Endothelial cell of umbilical vein (primary cell): ENCODE measurements around the gene SEMA6A. TPM values are rescaled to one million over a fixed set of nuclear protein-coding genes. Genes with fewer than 3 reads are reported as not detected.

Experiments
- BruUV-seq: library from RNA; stranded (reverse); fragments of 400-500 nt; replicated peaks from 2 replicates; lab custom pipeline; 2021; lab: Mats Ljungman, UMichigan
- CTCF ChIA-PET: fragments of 300-600, 350-600 bp; sonication (Branson Sonifier 250); formaldehyde crosslinking; loops from one replicate; lab custom pipeline; 2021; ENCODE audit warnings: antibody characterized with exemption, inconsistent platforms; lab: Charles Lee
- POLR2A ChIA-PET: fragments of 300-600, 350-600 bp; sonication (Branson Sonifier 250); formaldehyde crosslinking; loops from one replicate; lab custom pipeline; 2021; ENCODE audit warnings: antibody characterized with exemption, inconsistent platforms; lab: Charles Lee
- DNase-seq: peaks from one replicate; pipeline ENCODE4 v3.0.0-alpha.2; 2011; ENCODE audit warnings: low read depth, low spot score
- FAIRE-seq: peaks from 2 replicates; lab custom pipeline; 2011; peaks lifted over from hg19 to GRCh38; lab: Jason Lieb, UNC
- H2AFZ ChIP-seq: 2 replicates; pipeline ENCODE4 v1.6.0; 2012; ENCODE audit warnings: low read depth, low read length, control low read depth, inconsistent platforms
- H3K27ac ChIP-seq: 2 replicates; pipeline ENCODE4 v1.5.1; 2011; ENCODE audit warnings: low read depth, mild to moderate bottlenecking, control low read depth, low read length, moderate library complexity; ENCODE audit not compliant: insufficient read depth
- H3K27me3 ChIP-seq, 2 experiments: 2 replicates each; pipeline versions ENCODE4 v1.6.0 to v1.6.1; 2011; ENCODE audit warnings: low read length in 2 of 2, mixed read lengths in 1 of 2; ENCODE audit not compliant: control insufficient read depth in 2 of 2, insufficient read depth in 2 of 2
- H3K36me3 ChIP-seq, 2 experiments: 2 replicates in 1 of 2; 3 replicates in 1 of 2; pipeline ENCODE4 v1.5.1; 2011; ENCODE audit warnings: low read length in 2 of 2, mild to moderate bottlenecking in 1 of 2, moderate library complexity in 1 of 2; ENCODE audit not compliant: control insufficient read depth in 2 of 2, insufficient read depth in 2 of 2; ENCODE audit errors: extremely low read depth in 1 of 2
- H3K4me1 ChIP-seq: 3 replicates; pipeline ENCODE4 v1.5.1; 2011; ENCODE audit warnings: mild to moderate bottlenecking, low read length; ENCODE audit not compliant: control insufficient read depth, insufficient read depth; ENCODE audit errors: extremely low read depth
- H3K4me2 ChIP-seq: 2 replicates; pipeline ENCODE4 v1.6.1; 2011; ENCODE audit warnings: low read length, control low read depth, mixed read lengths; ENCODE audit not compliant: insufficient read depth
- H3K4me3 ChIP-seq, 3 experiments: fragments of 200-600 bp in 1 of 3; sonication (generic), shearing (Covaris generic) in 1 of 3; replicated peaks in 1 of 3; 2 replicates each; pipeline ENCODE4 v1.5.1; 2011 to 2016; ENCODE audit warnings: control low read depth in 3 of 3, low read length in 3 of 3, mild to moderate bottlenecking in 2 of 3, inconsistent platforms in 1 of 3, low read depth in 1 of 3, moderate library complexity in 1 of 3; ENCODE audit not compliant: insufficient read depth in 1 of 3
- H3K79me2 ChIP-seq: 2 replicates; pipeline ENCODE4 v1.6.0; 2012; ENCODE audit warnings: low read length, inconsistent platforms; ENCODE audit not compliant: control insufficient read depth, insufficient read depth
- H3K9ac ChIP-seq: replicated peaks from 2 replicates; pipeline ENCODE3; 2011; ENCODE audit warnings: low read length, control low read depth; ENCODE audit not compliant: insufficient read depth; ENCODE audit errors: extremely low read depth
- H3K9me1 ChIP-seq: replicated peaks from 3 replicates; pipeline ENCODE4 v1.6.0; 2011; ENCODE audit warnings: mild to moderate bottlenecking, low read length; ENCODE audit not compliant: control insufficient read depth, insufficient read depth; ENCODE audit errors: extremely low read depth
- H3K9me3 ChIP-seq: replicated peaks from 2 replicates; pipeline ENCODE4 v1.5.1; 2012; ENCODE audit warnings: low read length, inconsistent platforms; ENCODE audit not compliant: control insufficient read depth, insufficient read depth
- H4K20me1 ChIP-seq: replicated peaks from 2 replicates; pipeline ENCODE3; 2011; ENCODE audit warnings: mild to moderate bottlenecking, low read length; ENCODE audit not compliant: control insufficient read depth, insufficient read depth; ENCODE audit errors: extremely low read depth
- EZH2 ChIP-seq: IDR thresholded peaks from 2 replicates; pipeline ENCODE4 v1.6.1; 2012; ENCODE audit warnings: borderline replicate concordance, low read depth, mild to moderate bottlenecking, moderate library complexity, low read length, inconsistent platforms; ENCODE audit not compliant: severe bottlenecking
- FOS ChIP-seq: IDR thresholded peaks from 2 replicates; pipeline ENCODE4 v1.6.1; 2011; ENCODE audit warnings: mild to moderate bottlenecking, low read length, moderate library complexity, borderline replicate concordance; ENCODE audit not compliant: insufficient read depth
- GATA2 ChIP-seq: IDR thresholded peaks from 2 replicates; pipeline ENCODE4 v1.7.0; 2011; ENCODE audit warnings: low read depth, mild to moderate bottlenecking, moderate library complexity, mixed read lengths, low read length; ENCODE audit not compliant: insufficient read length, insufficient read depth
- JUN ChIP-seq: IDR thresholded peaks from 2 replicates; pipeline ENCODE4 v1.6.1; 2011; ENCODE audit warnings: borderline replicate concordance, low read depth; ENCODE audit not compliant: insufficient read length, insufficient read depth
- POLR2A ChIP-seq: IDR thresholded peaks from 2 replicates; pipeline ENCODE4 v1.6.1; 2012; ENCODE audit warnings: low read depth, mild to moderate bottlenecking, control low read depth, low read length
- dilution Hi-C: fragments of 300-500 bp; cut with MboI; formaldehyde crosslinking; loops from one replicate; pipeline ENCODE4 v1.15.0; 2019; ENCODE audit warnings: low sequenced_read_pairs; ENCODE audit not compliant: extremely low pct_ligation_motif_present
- intact Hi-C: fragments of 100-400 bp; cut with micrococcal nuclease; formaldehyde crosslinking; loops from one replicate; pipeline ENCODE4 v1.10.0; 2022
- polyA plus RNA-seq, 4 experiments: library from polyadenylated mRNA; depleted of rRNA in 3 of 4; stranded (reverse) in 3 of 4; unstranded in 1 of 4; fragments of >200 nt; gene quantifications; 2 replicates each; pipeline versions ENCODE4 v1.2.1 to v1.2.3, GENCODE V29; 2011 to 2012; ENCODE audit warnings: missing spikeins in 1 of 4
- total RNA-seq: library from RNA; stranded (reverse); gene quantifications from 2 replicates; pipeline ENCODE4 v1.2.3, GENCODE V29; 2021
- TF ChIP-seq, protein P1 (sequence below): IDR thresholded peaks from 2 replicates; pipeline ENCODE4 v1.6.1; 2011; ENCODE audit not compliant: insufficient read depth, insufficient read length

Gene SEMA6A
- total and polyA plus RNA-seq, 2 donors (not counting 3 experiments of a cell fraction or from before 2014, with no cell fraction given): 0.43 to 1.5 TPM

GRCh38 chr5:116415989-116416388 is 158.6 kb downstream of the SEMA6A start:
- dilution Hi-C loops: no loop called here

DNA sequence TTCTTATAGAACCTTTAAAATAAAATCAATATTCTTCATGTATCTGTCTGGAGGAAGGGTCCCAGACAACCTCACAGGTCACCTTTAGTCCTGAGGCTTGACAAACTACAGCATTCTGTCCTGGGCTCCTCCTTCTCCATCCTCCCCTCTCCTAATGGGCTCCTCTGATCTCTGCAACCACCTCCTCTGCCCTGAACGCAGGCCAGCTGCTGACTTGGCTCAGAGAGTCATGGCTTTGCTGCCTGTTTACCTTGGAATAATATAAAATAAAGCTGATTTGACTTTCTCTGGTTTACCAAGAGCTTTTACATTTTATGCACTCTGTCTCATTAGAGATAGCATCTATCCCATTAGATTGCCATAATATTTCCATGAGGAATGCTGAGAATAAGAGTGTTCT is 159.4 kb downstream of the SEMA6A start:
- dilution Hi-C loops (no loop called here), intact Hi-C loops (no loop called here)
- BruUV-seq: no TSS peak
- Histone ChIP-seq H3K9ac (no peak overlapping the region), H3K4me2 (no peak overlapping the region), H3K36me3 (no peaks in the 10 kb centered on the region), H3K79me2 (no peaks in the 10 kb centered on the region), H2AFZ (no peak overlapping the region), H3K4me3 (no peak overlapping the region), H3K4me1 (no peaks in the 10 kb centered on the region), H3K9me3 (no peaks in the 10 kb centered on the region), H3K27me3 (no peaks in the 10 kb centered on the region), H3K27ac (no peak overlapping the region), H4K20me1 (no peaks in the 10 kb centered on the region), H3K9me1 (no peaks in the 10 kb centered on the region)
- DNase-seq (no peak), FAIRE-seq (no peak)
- no peak for TF ChIP-seq FOS
- ChIA-PET CTCF (no interaction called here), POLR2A (no interaction called here)

More at GRCh38 chr5:116415989-116416388, 158.6 kb downstream of the SEMA6A start:
- H4K20me1 ChIP-seq: no peaks in the 10 kb centered on the region
- H3K9me1 ChIP-seq: no peaks in the 10 kb centered on the region
- ChIA-PET POLR2A (no interaction called here), CTCF (no interaction called here)
- no peak overlapping the region for H3K9ac ChIP-seq
- no peaks in the 10 kb centered on the region for H3K4me1 ChIP-seq
- TF ChIP-seq POLR2A (no peak), EZH2 (no peak), GATA2 (no peak), JUN (no peak)
- TF ChIP-seq, protein P1, sequence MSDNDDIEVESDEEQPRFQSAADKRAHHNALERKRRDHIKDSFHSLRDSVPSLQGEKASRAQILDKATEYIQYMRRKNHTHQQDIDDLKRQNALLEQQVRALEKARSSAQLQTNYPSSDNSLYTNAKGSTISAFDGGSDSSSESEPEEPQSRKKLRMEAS: no peak
- no TSS peak for BruUV-seq
- no peaks in the 10 kb centered on the region for H3K79me2 ChIP-seq
- H2AFZ ChIP-seq: no peak overlapping the region
- DNase-seq: no peak
- intact Hi-C loops: no loop called here
- no peak for FAIRE-seq
- no peak overlapping the region for H3K27ac ChIP-seq
- no peaks in the 10 kb centered on the region for H3K9me3 ChIP-seq
- H3K4me2 ChIP-seq: no peak overlapping the region
- H3K36me3 ChIP-seq: no peaks in the 10 kb centered on the region
- no peaks in the 10 kb centered on the region for H3K27me3 ChIP-seq
- no peak overlapping the region for H3K4me3 ChIP-seq
